Stimulated activated naive CD8-positive, alpha-beta T cell treated with anti-CD3 and anti-CD28 coated beads, Interleukin-15, Interleukin-2, amounts not matched to agents 100 ng/mL and 50 ng/mL, for 24 hours (primary cell): ENCODE data around the gene CEBPA.

ENCODE experiments used
- H3K27ac Mint-ChIP-seq: one replicate; pipeline ENCODE4 v1.8.0; 2021; ENCODE audit warnings: mild to moderate bottlenecking, mixed read lengths
- H3K27me3 Mint-ChIP-seq: one replicate; pipeline ENCODE4 v1.8.0; 2021; ENCODE audit warnings: mixed read lengths
- H3K36me3 Mint-ChIP-seq: one replicate; pipeline ENCODE4 v1.8.0; 2021; ENCODE audit warnings: low read depth, mixed read lengths
- H3K4me1 Mint-ChIP-seq: one replicate; pipeline ENCODE4 v1.8.0; 2021; ENCODE audit warnings: low read depth, mixed read lengths
- H3K4me3 Mint-ChIP-seq: one replicate; pipeline ENCODE4 v1.8.0; 2021; ENCODE audit warnings: mild to moderate bottlenecking, mixed read lengths
- H3K9me3 Mint-ChIP-seq: one replicate; pipeline ENCODE4 v1.8.0; 2021; ENCODE audit warnings: mixed read lengths

The CEBPA gene

DNA sequence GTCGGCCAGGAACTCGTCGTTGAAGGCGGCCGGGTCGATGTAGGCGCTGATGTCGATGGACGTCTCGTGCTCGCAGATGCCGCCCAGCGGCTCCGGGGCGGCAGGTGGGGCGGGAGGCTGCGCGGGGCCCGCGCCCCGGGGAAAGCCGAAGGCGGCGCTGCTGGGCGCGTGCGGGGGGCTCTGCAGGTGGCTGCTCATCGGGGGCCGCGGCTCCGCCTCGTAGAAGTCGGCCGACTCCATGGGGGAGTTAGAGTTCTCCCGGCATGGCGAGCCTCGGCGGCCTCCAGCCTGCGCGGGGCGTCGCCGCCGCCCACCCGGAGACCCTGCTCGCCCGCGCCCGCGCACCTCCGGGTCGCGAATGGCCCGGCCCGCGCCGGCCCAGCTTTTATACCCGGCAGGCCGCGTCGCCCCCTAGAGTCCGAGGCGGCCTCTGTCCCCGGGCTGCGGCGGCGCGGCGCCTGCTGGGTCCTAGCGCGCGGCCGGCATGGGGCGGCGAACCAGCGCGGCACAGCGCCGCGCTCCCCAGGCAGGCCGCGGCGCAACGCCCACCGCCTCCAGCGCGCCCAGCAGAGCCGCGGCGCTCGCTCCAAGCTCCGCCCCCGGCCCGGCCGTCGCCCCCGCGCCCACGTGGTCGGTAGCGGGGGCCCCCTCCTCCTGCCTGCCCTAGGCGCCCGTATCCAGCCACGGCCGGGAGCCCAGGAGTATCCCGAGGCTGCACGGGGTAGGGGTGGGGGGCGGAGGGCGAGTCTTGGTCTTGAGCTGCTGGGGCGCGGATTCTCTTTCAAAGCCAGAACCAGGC, at the start of gene CEBPA:
Gene CEBPA (minus strand): TSS at position 360 of the 799 bp plus-strand sequence. CDS start 120 bp downstream, at position 240.
- H3K27ac Mint-ChIP-seq: no peak within 1 kb of the TSS
- no peaks in the 10 kb centered on the region for H3K9me3 Mint-ChIP-seq
- H3K27me3 Mint-ChIP-seq: peaks cover 49% of the 10 kb centered on the region
- no peaks in the 10 kb centered on the region for H3K36me3 Mint-ChIP-seq
- H3K4me3 Mint-ChIP-seq: peak within 1 kb of the TSS; percentile 59
- no peaks in the 10 kb centered on the region for H3K4me1 Mint-ChIP-seq

DNA sequence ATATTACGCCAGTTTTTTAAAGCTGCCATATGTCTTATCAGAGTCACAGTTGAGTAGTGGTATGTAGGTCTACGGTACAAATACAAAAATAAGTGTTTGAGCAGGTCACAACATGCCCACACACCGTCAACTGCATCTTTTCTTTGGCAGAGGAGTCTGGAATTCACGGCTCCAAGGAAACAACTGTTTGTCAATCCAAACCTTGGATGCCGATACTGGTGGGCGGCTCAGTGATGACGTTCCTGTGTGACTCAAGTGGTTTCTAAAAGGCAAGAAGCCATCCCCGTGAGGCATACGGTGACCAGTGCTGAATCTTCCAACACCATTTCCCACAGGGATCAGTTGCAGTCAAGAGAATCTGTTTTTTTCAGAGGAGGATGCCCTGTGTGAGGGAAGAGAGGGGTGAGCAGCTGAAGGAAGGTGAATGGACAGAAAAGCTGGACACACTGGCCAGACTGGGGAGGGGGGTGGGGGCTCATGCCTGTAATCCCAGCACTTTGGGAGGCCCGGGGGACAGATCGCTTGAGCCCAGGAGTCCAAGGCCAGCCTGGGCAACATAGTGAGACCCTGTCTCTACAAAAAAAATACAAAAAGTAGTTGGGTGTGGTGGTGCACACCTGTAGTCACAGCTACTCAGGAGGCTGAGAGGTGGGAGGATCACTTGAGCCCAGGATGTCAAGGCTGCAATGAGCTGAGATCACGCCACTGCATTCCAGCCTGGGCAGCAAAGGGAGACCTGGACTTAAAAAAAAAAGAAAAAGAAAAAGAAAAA, 48.4 kb upstream of the CEBPA start:
- Mint-ChIP-seq H3K4me3 (no peak overlapping the region), H3K27ac (no peak overlapping the region), H3K27me3 (peaks cover 33% of the 10 kb centered on the region), H3K36me3 (no peaks in the 10 kb centered on the region), H3K4me1 (no peaks in the 10 kb centered on the region), H3K9me3 (peaks cover 5% of the 10 kb centered on the region)

- Mint-ChIP-seq H3K4me1 (no peaks in the 10 kb centered on the region), H3K9me3 (no peaks in the 10 kb centered on the region), H3K27ac (no peak overlapping the region), H3K36me3 (no peaks in the 10 kb centered on the region), H3K4me3 (no peak overlapping the region), H3K27me3 (peaks cover 37% of the 10 kb centered on the region)
These were observed 47.3 kb upstream of the CEBPA start for GRCh38 chr19:33349319-33350289.

GRCh38 chr19:33348301-33349010, 46.1 kb upstream of the CEBPA start:
- H3K36me3 Mint-ChIP-seq: no peaks in the 10 kb centered on the region
- H3K27me3 Mint-ChIP-seq: peaks cover 44% of the 10 kb centered on the region
- H3K27ac Mint-ChIP-seq: no peak overlapping the region
- H3K4me3 Mint-ChIP-seq: no peak overlapping the region
- no peaks in the 10 kb centered on the region for H3K9me3 Mint-ChIP-seq
- no peaks in the 10 kb centered on the region for H3K4me1 Mint-ChIP-seq

GRCh38 chr19:33347300-33347699, 45.0 kb upstream of the CEBPA start:
- no peaks in the 10 kb centered on the region for H3K9me3 Mint-ChIP-seq
- no peak overlapping the region for H3K4me3 Mint-ChIP-seq
- no peaks in the 10 kb centered on the region for H3K36me3 Mint-ChIP-seq
- H3K27me3 Mint-ChIP-seq: peaks cover 53% of the 10 kb centered on the region
- no peak overlapping the region for H3K27ac Mint-ChIP-seq
- no peaks in the 10 kb centered on the region for H3K4me1 Mint-ChIP-seq

DNA sequence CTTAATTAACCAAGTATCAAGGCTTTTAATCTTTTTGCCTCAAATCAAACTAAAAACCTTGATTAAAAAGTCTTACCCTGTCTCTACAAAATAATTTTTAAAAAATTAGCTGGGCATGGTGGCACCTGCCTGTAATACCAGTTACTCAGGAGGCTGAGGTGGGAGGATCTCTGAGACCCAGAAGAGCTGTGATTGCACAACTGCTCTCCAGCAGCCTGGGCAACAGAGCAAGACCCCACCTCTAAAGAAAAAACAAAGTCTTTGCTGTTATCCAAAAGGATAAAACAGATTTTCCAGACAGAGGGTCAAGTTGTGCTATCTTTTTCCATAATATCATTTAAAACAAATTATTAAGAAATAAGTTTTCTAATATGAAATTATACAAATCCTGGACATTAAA, 44.3 kb upstream of the CEBPA start:
- Mint-ChIP-seq H3K9me3 (no peaks in the 10 kb centered on the region), H3K4me1 (no peaks in the 10 kb centered on the region), H3K27me3 (peaks cover 57% of the 10 kb centered on the region), H3K27ac (no peak overlapping the region), H3K4me3 (no peak overlapping the region), H3K36me3 (no peaks in the 10 kb centered on the region)

GRCh38 chr19:33345163-33345562, 42.8 kb upstream of the CEBPA start:
- H3K4me1 Mint-ChIP-seq: no peaks in the 10 kb centered on the region
- H3K27ac Mint-ChIP-seq: no peak overlapping the region

GRCh38 chr19:33344573-33344925, 42.2 kb upstream of the CEBPA start:
- Mint-ChIP-seq H3K9me3 (no peaks in the 10 kb centered on the region), H3K4me3 (no peak overlapping the region), H3K27me3 (peaks cover 68% of the 10 kb centered on the region), H3K36me3 (no peaks in the 10 kb centered on the region), H3K27ac (no peak overlapping the region), H3K4me1 (no peaks in the 10 kb centered on the region)

More at GRCh38 chr19:33345163-33345562, 42.8 kb upstream of the CEBPA start:
- Mint-ChIP-seq H3K9me3 (no peaks in the 10 kb centered on the region), H3K36me3 (no peaks in the 10 kb centered on the region), H3K4me3 (no peak overlapping the region), H3K27me3 (peaks cover 67% of the 10 kb centered on the region)

DNA sequence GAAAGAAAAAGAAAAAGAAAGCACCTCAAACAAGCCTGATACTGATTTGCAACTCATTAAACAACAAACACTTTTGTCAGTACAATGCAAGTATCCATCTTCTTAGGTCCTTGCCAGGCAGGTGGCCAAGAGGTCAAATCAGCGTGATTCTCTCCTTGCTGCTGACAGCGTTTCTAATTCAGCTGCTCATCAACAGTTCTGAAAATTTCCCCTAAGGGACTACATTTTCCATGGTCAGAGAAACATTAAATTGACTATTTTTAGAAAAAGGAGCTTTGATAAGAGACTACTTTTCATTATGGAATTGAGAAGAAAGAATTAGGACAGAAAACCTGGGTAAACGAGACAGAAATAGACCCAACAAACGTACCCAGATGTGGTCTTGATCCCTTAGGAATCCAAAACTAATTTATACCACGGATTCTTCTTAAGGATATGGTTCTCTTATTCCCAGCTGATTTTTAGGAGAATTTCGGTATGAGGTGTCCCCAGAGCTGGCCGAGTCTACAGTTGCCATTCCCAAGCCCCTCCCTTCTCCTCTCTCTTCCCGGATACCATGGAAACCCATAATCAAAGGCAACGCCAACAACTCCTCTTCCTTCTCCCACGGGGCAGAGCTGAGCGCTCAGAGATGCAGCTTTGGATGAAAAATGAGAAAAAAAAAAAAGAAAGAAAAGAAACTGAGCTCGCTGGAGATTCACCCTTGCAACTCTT, 41.7 kb upstream of the CEBPA start:
- Mint-ChIP-seq H3K4me1 (no peaks in the 10 kb centered on the region), H3K27me3 (peaks cover 68% of the 10 kb centered on the region), H3K36me3 (no peaks in the 10 kb centered on the region), H3K4me3 (no peak overlapping the region), H3K9me3 (no peaks in the 10 kb centered on the region), H3K27ac (no peak overlapping the region)

DNA sequence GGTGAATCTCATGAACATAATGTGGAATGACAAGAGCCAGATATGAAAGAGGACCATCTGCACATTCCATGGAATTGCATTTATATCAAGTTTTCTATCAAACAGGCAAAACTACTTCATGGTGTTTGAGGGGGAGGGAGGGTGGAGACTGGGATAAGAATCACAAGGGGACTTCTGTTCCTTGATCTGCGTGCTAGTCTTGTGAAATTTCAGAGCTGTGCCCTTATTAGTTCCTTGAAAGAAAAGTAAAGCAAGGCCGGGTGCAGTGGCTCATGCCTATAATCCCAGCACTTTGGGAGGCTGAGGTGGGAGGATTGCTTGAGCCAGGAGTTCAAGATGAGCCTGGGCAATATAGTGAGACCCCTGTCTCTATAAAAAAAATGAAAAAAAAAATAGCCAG, 41.0 kb upstream of the CEBPA start:
- Mint-ChIP-seq H3K27me3 (peaks cover 68% of the 10 kb centered on the region), H3K27ac (no peak overlapping the region), H3K36me3 (no peaks in the 10 kb centered on the region), H3K9me3 (no peaks in the 10 kb centered on the region), H3K4me3 (no peak overlapping the region), H3K4me1 (no peaks in the 10 kb centered on the region)

DNA sequence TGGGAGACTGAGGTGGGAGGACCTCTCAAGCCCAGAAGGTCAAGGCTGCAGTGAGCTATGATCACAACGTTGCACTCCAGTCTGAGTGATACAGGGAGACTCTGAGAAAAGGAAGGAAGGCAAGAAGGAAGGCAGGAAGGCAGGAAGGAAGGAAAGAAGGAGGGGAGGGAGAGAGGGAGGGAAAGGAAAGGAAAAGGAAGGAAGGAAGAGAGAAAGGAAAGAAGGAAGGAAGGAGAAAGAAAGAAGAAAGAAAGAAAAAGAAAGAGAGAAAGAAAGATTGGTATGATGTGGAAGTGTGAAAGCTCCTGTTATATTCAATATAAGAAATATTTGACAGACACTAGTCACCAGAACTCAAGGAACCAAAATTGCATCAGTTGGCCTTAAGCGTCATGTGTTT, 38.7 kb upstream of the CEBPA start:
- H3K27ac Mint-ChIP-seq: no peak overlapping the region
- H3K4me3 Mint-ChIP-seq: no peak overlapping the region
- H3K4me1 Mint-ChIP-seq: no peaks in the 10 kb centered on the region
- peaks cover 60% of the 10 kb centered on the region for H3K27me3 Mint-ChIP-seq
- no peaks in the 10 kb centered on the region for H3K36me3 Mint-ChIP-seq
- no peaks in the 10 kb centered on the region for H3K9me3 Mint-ChIP-seq

DNA sequence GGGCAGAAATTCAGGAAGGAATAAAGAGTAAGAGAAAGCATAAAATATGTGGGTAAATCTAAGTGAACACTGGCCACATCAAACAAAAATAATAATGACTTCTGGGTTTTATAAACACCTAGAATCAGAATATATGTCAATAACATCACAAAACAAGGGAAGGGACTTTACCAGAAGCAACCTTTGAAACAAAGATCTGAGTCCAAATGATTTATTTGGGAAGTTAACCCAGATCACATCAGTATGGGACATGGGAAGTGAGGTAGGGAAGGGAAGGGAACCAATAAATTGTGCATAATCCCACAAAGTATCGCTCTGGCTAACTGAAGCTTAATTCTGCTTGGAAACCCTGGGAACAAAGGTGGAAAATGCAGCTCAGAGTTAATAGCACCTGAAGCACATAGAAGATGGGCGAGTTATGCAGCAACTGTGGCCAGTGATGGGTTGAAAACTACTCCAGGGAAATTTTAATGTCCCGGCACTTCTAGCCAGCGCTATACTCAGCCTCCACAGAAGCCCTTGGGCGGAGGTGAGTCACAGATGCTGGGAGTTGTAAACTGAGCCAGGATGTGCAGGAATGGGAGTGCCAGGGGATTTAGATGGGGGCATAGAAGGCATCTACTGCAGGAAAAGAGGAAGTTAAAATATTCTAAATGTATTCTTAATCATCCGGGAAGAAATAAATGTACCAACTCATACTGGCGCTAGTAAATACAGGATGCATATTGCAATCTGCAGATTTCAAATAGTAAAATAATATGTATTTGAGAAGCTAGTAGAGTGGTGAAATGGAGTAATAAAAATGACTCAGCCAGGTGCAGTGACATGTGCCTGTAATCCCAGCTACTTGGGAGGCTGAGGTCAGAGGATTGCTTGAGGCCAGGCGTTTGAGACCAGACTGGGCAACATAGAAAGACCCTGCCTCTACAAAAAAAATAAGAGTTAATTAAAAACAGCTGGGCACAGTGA, 37.0 kb upstream of the CEBPA start:
- H3K4me3 Mint-ChIP-seq: no peak overlapping the region
- H3K27ac Mint-ChIP-seq: no peak overlapping the region
- no peaks in the 10 kb centered on the region for H3K36me3 Mint-ChIP-seq
- no peaks in the 10 kb centered on the region for H3K9me3 Mint-ChIP-seq
- no peaks in the 10 kb centered on the region for H3K4me1 Mint-ChIP-seq
- H3K27me3 Mint-ChIP-seq: peaks cover 45% of the 10 kb centered on the region

GRCh38 chr19:33335446-33335845, 33.1 kb upstream of the CEBPA start:
- H3K27me3 Mint-ChIP-seq: peaks cover 26% of the 10 kb centered on the region
- no peaks in the 10 kb centered on the region for H3K9me3 Mint-ChIP-seq
- peaks cover 5% of the 10 kb centered on the region for H3K4me1 Mint-ChIP-seq
- H3K27ac Mint-ChIP-seq: no peak overlapping the region
- H3K36me3 Mint-ChIP-seq: no peaks in the 10 kb centered on the region
- H3K4me3 Mint-ChIP-seq: no peak overlapping the region
